Activated T-cell treated with anti-CD3 and anti-CD28 coated beads, Interleukin-2, amount 50 U/mL, for 24 hours (primary cell): ENCODE data around the gene GARIN5B.

Experiments used
- DNase-seq: peaks from one replicate; pipeline ENCODE4 v3.0.0-alpha.2; 2020
- H3K27ac Mint-ChIP-seq: 2 replicates; pipeline ENCODE4 v1.8.0; 2020; ENCODE audit warnings: mild to moderate bottlenecking, mixed read lengths
- H3K27me3 Mint-ChIP-seq: 2 replicates; pipeline ENCODE4 v1.8.0; 2020; ENCODE audit warnings: mixed read lengths
- H3K36me3 Mint-ChIP-seq: 2 replicates; pipeline ENCODE4 v1.8.0; 2020; ENCODE audit warnings: low read depth, mixed read lengths
- H3K4me1 Mint-ChIP-seq: 2 replicates; pipeline ENCODE4 v1.8.0; 2020; ENCODE audit warnings: low read depth, mixed read lengths
- H3K4me3 Mint-ChIP-seq: 2 replicates; pipeline ENCODE4 v1.8.0; 2020; ENCODE audit warnings: mild to moderate bottlenecking, moderate library complexity, mixed read lengths
- H3K9me3 Mint-ChIP-seq: 2 replicates; pipeline ENCODE4 v1.8.0; 2020; ENCODE audit warnings: mixed read lengths

Gene GARIN5B

GRCh38 chr19:55368701-55369563, 5.9 kb upstream of the GARIN5B start:
- Mint-ChIP-seq H3K9me3 (no peaks in the 10 kb centered on the region), H3K27ac (no peak overlapping the region), H3K36me3 (no peaks in the 10 kb centered on the region), H3K4me3 (no peak overlapping the region), H3K4me1 (peaks cover 12% of the 10 kb centered on the region), H3K27me3 (peaks cover 56% of the 10 kb centered on the region)
- peak; percentile 55 for DNase-seq

DNA sequence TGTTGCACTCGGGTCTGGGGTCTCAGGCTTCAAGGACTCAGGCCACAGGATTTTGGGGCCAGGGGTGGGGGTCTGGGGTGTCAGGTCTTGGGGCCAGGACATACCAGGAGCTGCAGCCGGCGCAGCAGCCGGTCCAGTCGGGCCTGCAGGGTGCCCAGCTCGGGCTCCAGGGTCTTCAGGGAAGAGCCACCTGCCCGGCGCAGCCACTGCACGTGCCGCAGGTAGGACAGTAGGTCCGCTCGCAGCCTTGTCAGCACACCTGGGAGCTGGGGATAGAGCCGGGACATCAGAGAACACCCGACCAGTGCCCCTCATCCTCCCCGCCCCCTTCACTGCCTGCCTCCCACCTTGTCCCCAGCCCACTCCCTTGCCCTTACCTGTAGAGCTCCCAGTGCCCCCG, 5.0 kb upstream of the GARIN5B start:
- no peaks in the 10 kb centered on the region for H3K9me3 Mint-ChIP-seq
- no peak overlapping the region for H3K4me3 Mint-ChIP-seq
- H3K4me1 Mint-ChIP-seq = peaks cover 9% of the 10 kb centered on the region
- peaks cover 50% of the 10 kb centered on the region for H3K27me3 Mint-ChIP-seq
- H3K36me3 Mint-ChIP-seq = no peaks in the 10 kb centered on the region
- no peak overlapping the region for H3K27ac Mint-ChIP-seq
- DNase-seq = no peak

GRCh38 chr19:55366790-55367189, 3.7 kb upstream of the GARIN5B start:
- H3K4me3 Mint-ChIP-seq = no peak overlapping the region
- H3K36me3 Mint-ChIP-seq = no peaks in the 10 kb centered on the region
- peaks cover 6% of the 10 kb centered on the region for H3K4me1 Mint-ChIP-seq
- H3K9me3 Mint-ChIP-seq = no peaks in the 10 kb centered on the region
- H3K27me3 Mint-ChIP-seq = peaks cover 40% of the 10 kb centered on the region
- H3K27ac Mint-ChIP-seq = no peak overlapping the region
- no peak for DNase-seq

DNA sequence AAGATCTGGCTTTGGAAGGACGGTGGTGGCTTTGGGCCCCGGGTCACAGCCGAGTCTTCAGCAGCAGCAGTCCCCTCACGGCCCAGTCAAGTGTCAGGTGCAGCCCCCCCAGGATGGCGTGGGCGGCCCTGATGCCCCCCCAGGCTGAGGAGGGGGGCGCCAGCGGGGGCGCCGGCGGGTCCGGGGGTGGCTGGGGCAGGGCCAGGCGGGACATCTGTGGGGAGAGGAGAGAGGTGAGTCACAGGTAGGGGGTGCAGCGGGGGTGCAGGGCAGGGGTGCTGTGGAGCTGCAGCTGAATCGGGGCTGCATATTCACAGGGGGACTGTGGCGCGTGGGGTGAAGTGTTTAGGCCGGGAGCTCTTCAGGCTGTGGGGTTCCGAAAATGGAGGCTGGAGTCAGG, 2.9 kb upstream of the GARIN5B start:
- Mint-ChIP-seq H3K9me3 (no peaks in the 10 kb centered on the region), H3K4me3 (no peak overlapping the region), H3K4me1 (peaks cover 6% of the 10 kb centered on the region), H3K27ac (no peak overlapping the region), H3K27me3 (peaks cover 31% of the 10 kb centered on the region), H3K36me3 (no peaks in the 10 kb centered on the region)
- DNase-seq = no peak

DNA sequence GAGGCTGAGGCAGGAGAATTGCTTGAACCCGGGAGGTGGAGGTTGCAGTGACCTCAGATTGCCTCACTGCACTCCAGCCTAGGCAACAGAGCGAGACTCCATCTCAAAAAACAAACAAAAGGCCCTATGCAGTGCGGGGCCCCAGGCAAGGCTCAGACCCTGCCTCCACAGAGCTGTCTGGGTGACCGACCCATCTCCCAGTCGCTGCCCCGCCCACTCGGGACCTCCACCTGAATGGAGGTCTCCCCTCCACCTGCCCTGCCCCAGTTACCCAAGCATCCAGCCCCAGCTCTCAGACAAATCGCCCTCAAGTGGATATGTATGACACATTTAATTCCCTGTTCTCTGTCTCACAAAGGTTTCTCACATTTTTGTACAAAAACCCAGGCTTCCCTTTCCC, 2.2 kb upstream of the GARIN5B start:
- Mint-ChIP-seq H3K4me1 (peaks cover 4% of the 10 kb centered on the region), H3K9me3 (no peaks in the 10 kb centered on the region)

DNA sequence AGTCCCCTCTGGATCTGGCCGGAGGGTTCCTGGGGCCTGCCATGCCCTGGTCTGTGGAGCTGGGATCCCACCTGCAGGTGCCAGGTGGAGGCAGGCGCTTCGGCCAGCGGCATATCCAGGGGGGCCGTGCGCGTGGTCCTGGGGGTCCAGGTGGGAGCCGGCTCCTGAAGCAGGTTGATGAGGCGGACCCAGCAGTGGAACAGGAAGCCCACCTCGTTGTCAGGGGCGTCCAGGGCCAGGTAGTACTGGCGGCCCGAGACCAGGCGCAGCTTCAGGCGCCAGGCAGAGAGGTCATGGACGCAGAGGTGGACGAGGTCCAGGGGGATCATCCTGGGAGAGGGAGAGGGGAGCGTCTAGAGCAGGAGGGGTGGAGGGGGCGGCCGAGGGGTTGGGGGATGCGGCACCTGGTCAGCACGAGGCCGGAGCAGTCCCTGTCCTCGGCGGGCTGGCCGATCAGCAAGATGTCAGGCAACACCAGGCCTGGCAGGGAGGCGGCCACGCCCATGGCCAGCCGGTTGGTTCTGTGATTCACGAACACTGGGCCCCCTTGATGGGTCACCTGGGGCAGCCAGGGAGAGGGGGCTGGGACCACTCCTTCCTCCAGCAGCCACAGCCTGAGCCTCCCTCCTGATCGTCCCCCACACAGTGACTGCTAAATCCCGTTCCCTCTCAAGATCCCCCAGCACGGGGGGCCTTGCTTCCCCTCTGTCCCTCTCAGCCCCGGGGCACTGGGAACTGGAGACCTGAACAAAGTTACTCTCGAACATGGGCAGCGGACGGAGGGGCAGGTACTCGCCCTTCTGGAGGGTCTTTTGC, 678 bp downstream of the GARIN5B start:
- no peaks in the 10 kb centered on the region for H3K4me1 Mint-ChIP-seq
- H3K4me3 Mint-ChIP-seq = no peak overlapping the region
- no peak for DNase-seq

More for the DNA sequence above, 2.2 kb upstream of the GARIN5B start:
- H3K27me3 Mint-ChIP-seq = peaks cover 25% of the 10 kb centered on the region
- H3K36me3 Mint-ChIP-seq = no peaks in the 10 kb centered on the region
- H3K27ac Mint-ChIP-seq = no peak overlapping the region
- no peak for DNase-seq
- H3K4me3 Mint-ChIP-seq = no peak overlapping the region

DNA sequence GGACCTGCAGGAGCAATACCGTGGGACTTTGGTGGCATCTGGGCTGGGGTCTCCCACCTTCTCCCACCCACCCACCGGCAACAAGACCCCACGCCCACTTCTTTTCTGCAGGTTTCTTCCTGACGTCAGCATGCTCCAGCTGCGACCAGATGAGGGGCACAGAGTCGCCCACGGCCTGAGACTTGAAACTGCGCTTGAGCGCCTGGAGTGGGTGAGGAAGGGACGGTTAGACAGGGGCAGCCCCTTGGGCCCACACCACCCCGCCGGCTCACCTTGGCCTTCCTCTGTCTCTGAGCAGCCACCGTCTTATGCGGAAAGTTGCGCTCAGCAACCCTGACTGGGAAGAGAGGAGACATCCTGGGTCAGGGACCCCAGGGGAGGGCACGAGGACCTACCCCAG, 2.2 kb downstream of the GARIN5B start:
- Mint-ChIP-seq H3K4me3 (no peak overlapping the region), H3K4me1 (no peaks in the 10 kb centered on the region), H3K27me3 (peaks cover 16% of the 10 kb centered on the region), H3K9me3 (no peaks in the 10 kb centered on the region), H3K36me3 (no peaks in the 10 kb centered on the region), H3K27ac (no peak overlapping the region)
- no peak for DNase-seq

More for the DNA sequence above, 678 bp downstream of the GARIN5B start:
- Mint-ChIP-seq H3K27me3 (peaks cover 7% of the 10 kb centered on the region), H3K27ac (no peak overlapping the region), H3K36me3 (no peaks in the 10 kb centered on the region), H3K9me3 (no peaks in the 10 kb centered on the region)

- no peak overlapping the region for H3K4me3 Mint-ChIP-seq
- no peaks in the 10 kb centered on the region for H3K4me1 Mint-ChIP-seq
- H3K27me3 Mint-ChIP-seq = peaks cover 26% of the 10 kb centered on the region
- DNase-seq = no peak
- no peaks in the 10 kb centered on the region for H3K9me3 Mint-ChIP-seq
- no peak overlapping the region for H3K27ac Mint-ChIP-seq
- H3K36me3 Mint-ChIP-seq = no peaks in the 10 kb centered on the region
Observed at GRCh38 chr19:55358943-55359908, 3.8 kb downstream of the GARIN5B start.

GRCh38 chr19:55358493-55358892, 4.6 kb downstream of the GARIN5B start:
- H3K9me3 Mint-ChIP-seq = no peaks in the 10 kb centered on the region
- DNase-seq = no peak
- peaks cover 4% of the 10 kb centered on the region for H3K4me1 Mint-ChIP-seq
- H3K4me3 Mint-ChIP-seq = no peak overlapping the region
- H3K27ac Mint-ChIP-seq = no peak overlapping the region
- H3K36me3 Mint-ChIP-seq = no peaks in the 10 kb centered on the region
- peaks cover 33% of the 10 kb centered on the region for H3K27me3 Mint-ChIP-seq

DNA sequence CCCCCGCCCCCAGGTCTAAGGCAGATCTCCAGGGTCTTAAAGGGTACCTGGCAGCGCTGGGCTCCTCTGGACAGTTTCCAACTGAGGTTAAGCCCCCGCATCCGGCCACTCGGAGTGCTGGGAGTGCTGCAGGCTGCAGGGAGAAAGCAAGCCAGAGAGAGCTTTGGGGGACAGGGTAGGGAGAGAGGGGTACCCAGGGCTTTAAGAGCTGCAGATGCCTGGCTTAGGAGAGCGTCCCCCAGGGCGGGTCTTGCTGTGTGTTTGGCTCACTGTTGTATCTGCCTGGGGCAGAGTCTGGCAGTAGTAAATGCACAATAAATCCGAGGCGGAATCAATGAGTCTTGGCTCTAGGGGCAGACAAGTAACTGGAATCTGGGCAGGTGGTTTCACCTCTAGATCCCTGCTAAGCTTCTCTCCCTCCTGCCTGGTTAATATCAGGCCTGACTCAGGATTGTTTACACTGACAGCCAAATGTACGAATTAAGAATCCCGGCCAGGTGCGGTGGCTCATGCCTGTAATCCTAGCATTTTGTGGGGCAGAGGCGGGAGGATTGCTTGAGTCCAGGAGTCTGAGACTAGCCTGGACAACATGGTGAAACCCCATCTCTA, 7.7 kb downstream of the GARIN5B start:
- DNase-seq = no peak
- Mint-ChIP-seq H3K27me3 (peaks cover 64% of the 10 kb centered on the region), H3K9me3 (no peaks in the 10 kb centered on the region), H3K27ac (no peak overlapping the region), H3K36me3 (no peaks in the 10 kb centered on the region), H3K4me1 (peaks cover 14% of the 10 kb centered on the region), H3K4me3 (no peak overlapping the region)

DNA sequence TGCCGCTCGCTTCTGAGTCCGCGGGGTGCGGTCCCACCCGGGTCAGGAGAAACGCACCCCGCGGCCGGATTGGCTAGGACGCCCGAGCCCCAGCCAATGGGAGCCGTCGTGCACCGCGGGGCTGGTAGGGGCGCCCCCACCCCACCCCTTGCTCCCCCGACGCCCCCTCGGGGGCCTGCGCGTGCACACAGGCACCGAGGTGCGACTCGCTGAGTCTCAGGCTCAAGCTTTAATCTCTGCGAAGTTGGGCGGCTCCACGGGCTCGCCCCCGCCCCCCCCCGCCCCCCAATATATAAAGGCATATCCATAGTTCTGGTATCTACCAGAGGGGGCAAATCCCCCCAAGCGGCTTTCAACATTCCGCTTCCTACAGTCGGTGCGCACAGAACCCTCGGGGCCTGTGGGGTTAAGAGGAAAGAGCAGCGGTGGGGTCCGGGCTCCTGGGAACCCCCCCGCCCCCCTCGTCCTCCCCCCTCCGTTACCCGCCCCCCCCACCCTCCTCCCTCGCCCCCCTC, 8.3 kb downstream of the GARIN5B start, which contains the start of gene COX6B2:
Gene COX6B2 (minus strand): TSS at position 22 of the 515 bp plus-strand sequence. CDS start 198 bp downstream, outside the sequence.
- Mint-ChIP-seq H3K36me3 (no peaks in the 10 kb centered on the region), H3K27me3 (peaks cover 64% of the 10 kb centered on the region), H3K9me3 (no peaks in the 10 kb centered on the region), H3K4me1 (peaks cover 14% of the 10 kb centered on the region), H3K4me3 (peak within 1 kb of the TSS; percentile 54), H3K27ac (no peak within 1 kb of the TSS)
- DNase-seq = no peak

DNA sequence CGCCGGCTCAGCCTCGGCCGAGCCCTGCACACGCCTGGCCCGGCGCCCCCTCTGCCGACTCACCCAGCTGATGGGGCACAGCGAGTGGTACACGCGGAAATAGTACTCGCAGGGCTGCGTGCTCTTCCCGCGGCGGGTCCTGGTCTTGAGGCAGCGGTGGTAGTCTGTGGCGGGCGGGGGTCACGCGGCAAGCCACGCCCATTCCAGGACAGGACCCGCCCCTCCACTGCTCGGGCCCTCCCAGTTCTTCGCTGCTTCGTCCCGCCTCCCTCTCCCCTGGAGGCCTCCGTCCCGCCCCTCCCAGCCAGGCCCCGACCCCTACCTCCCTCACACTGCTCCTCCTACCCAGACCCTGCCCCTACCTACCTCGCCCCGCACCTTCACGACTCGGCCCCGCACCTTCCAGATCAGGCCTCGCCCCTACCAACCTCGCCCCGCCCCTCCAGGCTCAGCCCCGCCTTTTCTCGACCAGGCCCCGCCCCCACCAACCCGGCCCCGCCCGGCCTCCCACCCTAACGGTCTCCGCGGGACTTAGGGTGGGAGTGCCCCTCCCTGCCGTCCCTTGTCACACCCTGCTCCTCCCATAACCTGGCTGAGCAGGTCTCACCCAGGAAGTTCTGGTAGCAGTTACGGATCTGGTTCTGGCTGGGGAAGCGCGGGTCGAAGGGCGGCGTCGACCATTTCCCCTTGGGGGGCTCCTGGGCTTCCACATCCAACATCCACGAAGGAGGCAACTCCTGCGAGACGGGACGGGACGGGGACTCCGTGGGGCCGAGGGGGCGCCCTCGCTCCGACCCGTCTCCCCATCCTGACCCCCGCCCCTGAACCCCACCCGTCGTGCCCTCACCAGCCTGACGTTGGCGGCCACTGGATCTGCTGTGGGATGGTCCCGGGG, 9.0 kb downstream of the GARIN5B start:
- H3K9me3 Mint-ChIP-seq = no peaks in the 10 kb centered on the region
- H3K27ac Mint-ChIP-seq = no peak overlapping the region
- no peaks in the 10 kb centered on the region for H3K36me3 Mint-ChIP-seq
- DNase-seq = peak; percentile 70
- peaks cover 14% of the 10 kb centered on the region for H3K4me1 Mint-ChIP-seq
- peak overlapping the region; percentile 54 for H3K4me3 Mint-ChIP-seq
- peaks cover 64% of the 10 kb centered on the region for H3K27me3 Mint-ChIP-seq

DNA sequence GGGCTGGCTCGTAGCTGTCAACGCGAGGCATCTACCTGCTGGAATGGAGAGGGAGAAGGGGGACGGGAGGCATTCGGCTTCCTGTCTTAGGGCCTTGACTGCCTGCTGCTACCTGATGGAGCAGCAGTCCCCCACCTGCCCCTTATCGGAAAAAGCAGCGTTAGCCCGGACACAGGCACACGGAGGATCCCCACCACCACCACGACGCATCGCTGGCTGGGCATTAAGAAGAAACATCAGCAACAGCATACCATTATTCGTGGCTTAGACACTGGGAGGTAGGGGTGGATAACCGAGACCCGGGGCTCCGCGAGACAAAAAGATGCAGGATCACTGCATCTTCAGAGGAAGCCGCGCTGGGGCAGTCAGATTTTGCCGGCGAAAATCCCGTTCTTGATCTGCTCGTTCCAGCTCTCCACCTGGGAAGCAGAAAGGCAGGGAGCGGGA, 9.7 kb downstream of the GARIN5B start:
- peak overlapping the region; percentile 54 for H3K4me3 Mint-ChIP-seq
- DNase-seq = no peak
- no peaks in the 10 kb centered on the region for H3K9me3 Mint-ChIP-seq
- no peaks in the 10 kb centered on the region for H3K36me3 Mint-ChIP-seq
- H3K27ac Mint-ChIP-seq = no peak overlapping the region
- peaks cover 64% of the 10 kb centered on the region for H3K27me3 Mint-ChIP-seq
- H3K4me1 Mint-ChIP-seq = peaks cover 14% of the 10 kb centered on the region
